Gastroesophageal sphincter (tissue), 3 donors: ENCODE results near the gene PDHB.

Source experiments
- EP300 ChIP-seq: sonication (generic); formaldehyde crosslinking; IDR thresholded peaks from one replicate; pipeline ENCODE4 v1.6.1; 2017; ENCODE audit warnings: antibody characterized with exemption, mild to moderate bottlenecking
- POLR2A ChIP-seq, 2 donors: fragments of 450-650 bp; IDR thresholded peaks; one replicate each; pipeline ENCODE4 v1.6.1; 2017; ENCODE audit warnings: antibody characterized with exemption in 2 of 2, mild to moderate bottlenecking in 2 of 2, moderate library complexity in 1 of 2
- POLR2AphosphoS5 ChIP-seq: sonication (generic); formaldehyde crosslinking; IDR thresholded peaks from one replicate; pipeline ENCODE4 v1.6.1; 2017; ENCODE audit warnings: antibody characterized with exemption
- TF ChIP-seq, protein P1 (sequence below), 4 experiments: fragments of 200-600 bp in 2 of 4; fragments of 450-650 bp in 2 of 4; sonication (generic) in 1 of 4; IDR thresholded peaks; one replicate each; pipeline ENCODE4 v1.5.1; 2017 to 2019; ENCODE audit warnings: antibody characterized with exemption in 4 of 4, mild to moderate bottlenecking in 2 of 4, moderate library complexity in 2 of 4

GRCh38 chr3:58411851-58412830 is 21.5 kb downstream of the PDHB start:
- TF ChIP-seq, protein P1, sequence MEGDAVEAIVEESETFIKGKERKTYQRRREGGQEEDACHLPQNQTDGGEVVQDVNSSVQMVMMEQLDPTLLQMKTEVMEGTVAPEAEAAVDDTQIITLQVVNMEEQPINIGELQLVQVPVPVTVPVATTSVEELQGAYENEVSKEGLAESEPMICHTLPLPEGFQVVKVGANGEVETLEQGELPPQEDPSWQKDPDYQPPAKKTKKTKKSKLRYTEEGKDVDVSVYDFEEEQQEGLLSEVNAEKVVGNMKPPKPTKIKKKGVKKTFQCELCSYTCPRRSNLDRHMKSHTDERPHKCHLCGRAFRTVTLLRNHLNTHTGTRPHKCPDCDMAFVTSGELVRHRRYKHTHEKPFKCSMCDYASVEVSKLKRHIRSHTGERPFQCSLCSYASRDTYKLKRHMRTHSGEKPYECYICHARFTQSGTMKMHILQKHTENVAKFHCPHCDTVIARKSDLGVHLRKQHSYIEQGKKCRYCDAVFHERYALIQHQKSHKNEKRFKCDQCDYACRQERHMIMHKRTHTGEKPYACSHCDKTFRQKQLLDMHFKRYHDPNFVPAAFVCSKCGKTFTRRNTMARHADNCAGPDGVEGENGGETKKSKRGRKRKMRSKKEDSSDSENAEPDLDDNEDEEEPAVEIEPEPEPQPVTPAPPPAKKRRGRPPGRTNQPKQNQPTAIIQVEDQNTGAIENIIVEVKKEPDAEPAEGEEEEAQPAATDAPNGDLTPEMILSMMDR (IDR thresholded peaks at IDR 0.05) = no peak
- TF ChIP-seq POLR2AphosphoS5 = no peak
- no peak for TF ChIP-seq POLR2A (IDR thresholded peaks at IDR 0.05)
- TF ChIP-seq EP300 = no peak
